ENCODE results near the gene MPV17. TPM values are rescaled to one million over a fixed set of nuclear protein-coding genes. Genes with fewer than 3 reads are reported as not detected.

MPV17 gene
- total RNA-seq, 1 experiment from 2014 or later, result 88.0 TPM

DNA sequence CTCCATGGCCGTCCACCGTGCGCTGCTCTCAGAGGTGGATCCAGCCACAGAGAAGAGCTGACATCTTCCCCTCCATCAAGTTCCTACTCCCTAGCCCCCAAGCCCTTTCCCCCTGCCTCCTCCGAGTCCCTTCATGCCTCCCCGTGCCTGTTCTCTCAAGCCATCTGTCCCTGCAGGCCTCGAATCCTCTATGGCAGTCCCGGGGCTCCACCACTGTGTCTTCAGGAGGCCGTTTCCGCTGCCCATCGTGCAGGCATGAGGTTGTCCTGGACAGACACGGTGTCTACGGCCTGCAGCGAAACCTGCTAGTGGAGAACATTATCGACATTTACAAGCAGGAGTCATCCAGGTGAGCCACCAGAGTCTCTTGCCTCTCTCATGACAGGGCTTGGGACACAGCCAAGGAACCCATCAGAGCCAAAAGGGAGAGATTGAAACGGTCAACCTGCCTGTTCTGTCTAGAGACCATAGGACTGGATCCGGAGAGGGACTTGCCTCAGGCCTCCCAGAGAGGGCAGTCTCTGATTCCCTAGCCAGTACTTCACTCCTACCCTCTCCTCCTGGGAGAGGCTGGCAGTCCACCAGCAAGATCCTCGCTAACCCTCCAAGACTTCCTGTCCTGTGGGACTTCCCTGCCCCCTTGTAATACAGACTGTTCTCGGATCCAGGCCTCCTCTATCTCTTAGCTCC, 24.4 kb downstream of the MPV17 start:
- Histone ChIP-seq H3K9me3 (replicated peaks) (no peaks in the 10 kb centered on the region), H3K27me3 (replicated peaks) (no peaks in the 10 kb centered on the region), H3K4me3 (no peak overlapping the region), H3K36me3 (no peaks in the 10 kb centered on the region), H3K4me1 (replicated peaks) (peaks cover 9% of the 10 kb centered on the region), H3K27ac (no peak overlapping the region)
- DNase-seq (ENCODE audit: low read depth in 1 of 2, low spot score in 2 of 2), result no peak

DNA sequence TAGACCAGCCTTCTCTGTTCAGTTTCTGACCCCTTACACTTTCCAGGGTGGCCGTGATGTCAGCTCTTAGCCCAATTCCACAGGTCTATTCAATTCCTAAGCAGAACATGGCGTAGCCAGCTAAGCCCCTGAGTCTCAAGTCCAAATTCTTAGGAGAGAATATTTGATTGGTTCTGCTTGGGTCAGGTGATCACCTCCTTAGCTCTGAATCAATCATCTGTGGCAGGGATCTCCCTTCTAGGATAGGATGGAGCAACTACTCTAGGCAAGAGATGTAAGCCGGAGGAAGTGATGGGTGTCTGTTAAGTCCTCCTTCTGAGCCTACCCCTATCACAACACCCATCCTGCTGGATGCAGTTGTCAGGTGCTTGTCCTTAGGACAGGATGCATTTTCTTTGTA, 25.7 kb downstream of the MPV17 start:
- H3K4me3 ChIP-seq, result no peak overlapping the region
- no peak overlapping the region for H3K27ac ChIP-seq
- H3K27me3 ChIP-seq (replicated peaks), result no peaks in the 10 kb centered on the region
- peaks cover 20% of the 10 kb centered on the region for H3K4me1 ChIP-seq (replicated peaks)
- H3K36me3 ChIP-seq, result no peaks in the 10 kb centered on the region
- no peaks in the 10 kb centered on the region for H3K9me3 ChIP-seq (replicated peaks)
- DNase-seq (ENCODE audit: low read depth in 1 of 2, low spot score in 2 of 2), result no peak

DNA sequence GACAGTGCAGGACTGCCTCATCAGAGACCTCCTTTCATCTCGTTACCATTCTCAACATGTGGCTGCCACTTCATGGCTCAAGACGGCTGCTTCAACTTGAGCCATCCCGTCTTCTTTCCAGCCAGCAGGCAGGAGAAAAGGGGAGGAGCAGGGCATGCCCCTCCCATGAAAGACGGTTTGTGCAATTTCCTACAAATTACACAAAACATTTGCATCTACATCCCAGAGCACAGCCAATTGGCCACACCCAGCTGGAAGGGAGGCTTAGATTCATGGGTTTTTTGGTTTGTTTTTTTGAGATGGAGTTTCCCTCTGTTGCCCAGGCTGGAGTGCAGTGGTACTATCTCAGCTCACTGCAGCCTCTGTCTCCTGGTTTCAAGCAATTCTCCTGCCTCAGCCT, 26.4 kb downstream of the MPV17 start:
- Histone ChIP-seq H3K27ac (no peak overlapping the region), H3K4me3 (no peak overlapping the region), H3K4me1 (replicated peaks) (peaks cover 20% of the 10 kb centered on the region), H3K27me3 (replicated peaks) (no peaks in the 10 kb centered on the region), H3K36me3 (no peaks in the 10 kb centered on the region), H3K9me3 (replicated peaks) (no peaks in the 10 kb centered on the region)
- DNase-seq (ENCODE audit: low read depth in 1 of 2, low spot score in 2 of 2), result no peak

DNA sequence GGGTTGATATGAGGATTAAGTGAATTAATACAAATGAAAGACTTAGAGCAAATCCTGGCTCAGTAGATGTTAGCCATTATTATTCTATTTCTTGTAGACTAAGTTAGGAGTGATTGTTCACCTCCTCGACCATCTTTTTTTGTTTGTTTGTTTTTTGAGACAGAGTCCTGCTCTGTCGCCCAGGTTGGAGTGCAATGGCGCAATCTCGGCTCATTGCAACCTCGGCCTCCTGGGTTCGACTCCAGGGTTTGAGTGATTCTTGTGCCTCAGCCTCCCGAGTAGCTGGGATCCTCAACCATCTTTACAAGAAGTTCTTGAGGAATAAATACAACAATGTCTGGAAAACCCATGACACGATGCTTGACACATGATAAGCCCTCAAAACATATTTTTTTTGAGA, 28.0 kb downstream of the MPV17 start:
- DNase-seq (ENCODE audit: low read depth in 1 of 2, low spot score in 2 of 2), result no peak
- H3K27me3 ChIP-seq (replicated peaks), result no peaks in the 10 kb centered on the region
- no peak overlapping the region for H3K27ac ChIP-seq
- H3K9me3 ChIP-seq (replicated peaks), result no peaks in the 10 kb centered on the region
- H3K4me3 ChIP-seq, result no peak overlapping the region
- H3K36me3 ChIP-seq, result no peaks in the 10 kb centered on the region
- peaks cover 20% of the 10 kb centered on the region for H3K4me1 ChIP-seq (replicated peaks)

- DNase-seq (ENCODE audit: low read depth in 1 of 2, low spot score in 2 of 2), result no peak
- no peak overlapping the region for H3K27ac ChIP-seq
- H3K27me3 ChIP-seq (replicated peaks), result no peaks in the 10 kb centered on the region
- no peaks in the 10 kb centered on the region for H3K9me3 ChIP-seq (replicated peaks)
- peaks cover 20% of the 10 kb centered on the region for H3K4me1 ChIP-seq (replicated peaks)
- no peak overlapping the region for H3K4me3 ChIP-seq
- no peaks in the 10 kb centered on the region for H3K36me3 ChIP-seq
These were observed 31.0 kb downstream of the MPV17 start for GRCh38 chr2:27291865-27292264.

- DNase-seq (ENCODE audit: low read depth in 1 of 2, low spot score in 2 of 2), result no peak
- Histone ChIP-seq H3K4me1 (replicated peaks) (peaks cover 20% of the 10 kb centered on the region), H3K27ac (no peak overlapping the region), H3K4me3 (no peak overlapping the region), H3K36me3 (no peaks in the 10 kb centered on the region), H3K27me3 (replicated peaks) (no peaks in the 10 kb centered on the region), H3K9me3 (replicated peaks) (no peaks in the 10 kb centered on the region)
These were observed 32.3 kb downstream of the MPV17 start for GRCh38 chr2:27290549-27290948.

GRCh38 chr2:27288610-27289009, 34.3 kb downstream of the MPV17 start:
- Histone ChIP-seq H3K36me3 (no peaks in the 10 kb centered on the region), H3K27ac (no peak overlapping the region), H3K9me3 (replicated peaks) (no peaks in the 10 kb centered on the region), H3K4me3 (no peak overlapping the region), H3K4me1 (replicated peaks) (peaks cover 12% of the 10 kb centered on the region), H3K27me3 (replicated peaks) (no peaks in the 10 kb centered on the region)
- no peak for DNase-seq (ENCODE audit: low read depth in 1 of 2, low spot score in 2 of 2)

DNA sequence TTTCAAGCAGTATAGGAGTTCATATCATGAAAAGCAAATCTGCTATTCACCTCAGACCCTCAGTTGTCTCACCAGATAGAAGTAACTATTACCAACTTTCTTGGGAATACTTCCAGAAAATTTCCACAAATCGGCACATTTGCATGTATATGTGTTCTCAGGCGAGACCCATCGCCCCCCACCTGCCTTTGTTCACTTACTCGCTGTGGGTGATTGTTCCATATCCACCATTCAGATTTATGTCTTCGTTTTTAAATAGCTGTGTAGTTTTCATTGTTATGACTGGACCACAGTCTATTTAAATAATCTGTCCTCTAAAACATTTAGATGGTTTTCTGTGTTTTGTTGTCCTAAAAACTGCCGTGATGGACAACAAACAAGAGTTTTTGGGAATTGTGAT, 37.4 kb downstream of the MPV17 start:
- Histone ChIP-seq H3K27me3 (replicated peaks) (no peaks in the 10 kb centered on the region), H3K9me3 (replicated peaks) (no peaks in the 10 kb centered on the region), H3K27ac (no peak overlapping the region), H3K36me3 (no peaks in the 10 kb centered on the region), H3K4me3 (no peak overlapping the region), H3K4me1 (replicated peaks) (peaks cover 12% of the 10 kb centered on the region)
- no peak for DNase-seq (ENCODE audit: low read depth in 1 of 2, low spot score in 2 of 2)

DNA sequence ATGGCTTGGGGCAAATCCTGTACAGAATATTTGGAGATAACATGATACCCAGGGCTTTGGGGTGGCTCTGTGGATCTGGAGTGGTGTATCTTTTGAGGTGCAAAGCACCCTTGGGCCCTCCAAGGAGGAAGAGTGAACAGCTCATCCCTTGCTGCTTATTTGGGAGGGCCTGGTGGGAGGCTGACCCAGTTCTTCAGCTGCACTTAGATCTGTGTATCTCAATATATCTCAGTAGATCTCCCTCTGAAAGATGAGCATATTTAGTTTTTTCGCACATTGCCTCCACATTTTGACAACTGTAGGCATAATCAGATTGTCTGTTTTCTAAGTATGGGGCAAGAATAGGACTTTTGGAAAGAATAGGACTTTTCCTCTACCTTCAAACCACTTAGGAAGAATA, 37.9 kb downstream of the MPV17 start:
- H3K27me3 ChIP-seq (replicated peaks), result no peaks in the 10 kb centered on the region
- H3K4me3 ChIP-seq, result no peak overlapping the region
- H3K4me1 ChIP-seq (replicated peaks), result peaks cover 15% of the 10 kb centered on the region
- H3K9me3 ChIP-seq (replicated peaks), result no peaks in the 10 kb centered on the region
- H3K36me3 ChIP-seq, result no peaks in the 10 kb centered on the region
- DNase-seq (ENCODE audit: low read depth in 1 of 2, low spot score in 2 of 2), result no peak
- no peak overlapping the region for H3K27ac ChIP-seq

- H3K27me3 ChIP-seq (replicated peaks), result 0 out of 2 replicates have a peak, but pooled peaks cover 5% of the 10 kb centered on the region
- no peaks in the 10 kb centered on the region for H3K9me3 ChIP-seq (replicated peaks)
- H3K4me3 ChIP-seq, result no peak overlapping the region
- no peak overlapping the region for H3K27ac ChIP-seq
- no peak for DNase-seq (ENCODE audit: low read depth in 1 of 2, low spot score in 2 of 2)
- no peaks in the 10 kb centered on the region for H3K36me3 ChIP-seq
- peaks cover 16% of the 10 kb centered on the region for H3K4me1 ChIP-seq (replicated peaks)
These were observed 40.0 kb downstream of the MPV17 start for GRCh38 chr2:27282892-27283291.

DNA sequence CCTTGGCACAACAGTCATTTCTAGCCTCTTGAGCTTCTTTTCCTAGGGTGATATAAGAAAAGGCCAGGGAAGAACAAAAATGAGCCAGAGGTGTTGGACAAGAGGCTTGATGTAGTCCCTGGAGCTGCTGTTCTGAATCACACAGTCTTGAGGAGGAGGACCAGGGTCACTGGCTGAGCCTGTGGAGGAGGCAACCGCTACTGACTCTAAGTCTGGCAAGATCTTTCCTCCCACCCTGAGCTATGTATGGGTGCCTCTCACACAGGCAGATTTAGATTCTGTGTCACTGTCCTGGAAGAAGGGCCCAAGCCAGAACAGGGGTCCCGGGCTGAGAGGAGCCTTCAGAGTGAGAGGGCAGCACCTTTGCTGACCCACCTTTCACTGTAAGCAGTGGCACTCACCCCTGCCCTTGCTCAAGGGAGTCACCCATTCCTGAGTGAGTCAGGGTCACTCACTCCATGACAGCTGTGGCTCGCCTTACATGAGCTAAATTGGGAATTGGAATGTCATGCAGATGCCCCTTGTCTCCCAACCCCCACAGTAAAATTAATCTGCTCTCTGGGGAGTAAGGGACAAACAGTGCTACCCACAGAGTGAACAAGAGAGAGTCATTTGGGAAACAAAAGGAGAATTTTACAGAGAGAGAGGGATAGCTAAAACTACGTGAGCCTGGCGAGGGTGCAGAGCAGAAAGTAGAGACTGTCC, 40.9 kb downstream of the MPV17 start, which contains the start of gene TRIM54:
TSS of gene TRIM54 (plus strand) at position 575 of the 705 bp plus-strand sequence. CDS start 303 bp downstream, outside the sequence.
- DNase-seq (ENCODE audit: low read depth in 1 of 2, low spot score in 2 of 2), result no peak
- Histone ChIP-seq H3K36me3 (no peaks in the 10 kb centered on the region), H3K27me3 (replicated peaks) (0 out of 2 replicates have a peak, but pooled peaks cover 5% of the 10 kb centered on the region), H3K4me3 (no peak within 1 kb of the TSS), H3K27ac (no peak within 1 kb of the TSS), H3K9me3 (replicated peaks) (no peaks in the 10 kb centered on the region), H3K4me1 (replicated peaks) (peaks cover 16% of the 10 kb centered on the region)

GRCh38 chr2:27281442-27281841, 41.5 kb downstream of the MPV17 start:
- peaks cover 16% of the 10 kb centered on the region for H3K4me1 ChIP-seq (replicated peaks)
- no peak overlapping the region for H3K27ac ChIP-seq
- no peak overlapping the region for H3K4me3 ChIP-seq
- H3K27me3 ChIP-seq (replicated peaks), result 0 out of 2 replicates have a peak, but pooled peaks cover 5% of the 10 kb centered on the region
- no peaks in the 10 kb centered on the region for H3K36me3 ChIP-seq
- no peaks in the 10 kb centered on the region for H3K9me3 ChIP-seq (replicated peaks)
- DNase-seq (ENCODE audit: low read depth in 1 of 2, low spot score in 2 of 2), result no peak

- no peak for DNase-seq (ENCODE audit: low read depth in 1 of 2, low spot score in 2 of 2)
- Histone ChIP-seq H3K27me3 (replicated peaks) (0 out of 2 replicates have a peak, but pooled peaks cover 5% of the 10 kb centered on the region), H3K27ac (no peak overlapping the region), H3K36me3 (no peaks in the 10 kb centered on the region), H3K9me3 (replicated peaks) (no peaks in the 10 kb centered on the region), H3K4me3 (no peak overlapping the region), H3K4me1 (replicated peaks) (peaks cover 16% of the 10 kb centered on the region)
These were observed 42.1 kb downstream of the MPV17 start for GRCh38 chr2:27280826-27281225.

- no peaks in the 10 kb centered on the region for H3K36me3 ChIP-seq
These were observed 44.9 kb downstream of the MPV17 start for GRCh38 chr2:27278010-27278409.

More at GRCh38 chr2:27278010-27278409, 44.9 kb downstream of the MPV17 start:
- Histone ChIP-seq H3K27ac (no peak overlapping the region), H3K27me3 (replicated peaks) (0 out of 2 replicates have a peak, but pooled peaks cover 5% of the 10 kb centered on the region), H3K9me3 (replicated peaks) (no peaks in the 10 kb centered on the region), H3K4me3 (no peak overlapping the region), H3K4me1 (replicated peaks) (peaks cover 15% of the 10 kb centered on the region)
- no peak for DNase-seq (ENCODE audit: low read depth in 1 of 2, low spot score in 2 of 2)

All from SJSA1 (cell line).